SK-N-SH (cell line): ENCODE data around the gene ZNF185. TPM values are rescaled to one million over a fixed set of nuclear protein-coding genes. Genes with fewer than 3 reads are reported as not detected.

Source experiments
- CTCF ChIA-PET: fragments of 300-600, 350-600 bp; formaldehyde crosslinking; extraction: SDS; loops from one replicate; lab custom pipeline; 2021; lab: Yijun Ruan, JAX
- POLR2A ChIA-PET: fragments of 350-600 bp; sonication (Branson Sonifier 250); formaldehyde crosslinking; extraction: SDS; loops from one replicate; lab custom pipeline; 2020; ENCODE audit warnings: antibody characterized with exemption, inconsistent platforms; lab: Yijun Ruan, JAX
- DNase-seq: peaks from one replicate; pipeline ENCODE4 v3.0.0; 2012
- H2AFZ ChIP-seq: fragments of 200-600 bp; sonication (generic); 2 replicates; pipeline ENCODE4 v1.8.1; 2016; ENCODE audit warnings: antibody characterized with exemption, mild to moderate bottlenecking, low read depth
- H3F3A ChIP-seq: fragments of 200-600 bp; sonication (generic); replicated peaks from 2 replicates; pipeline ENCODE3; 2016; ENCODE audit warnings: antibody characterized with exemption, mild to moderate bottlenecking; ENCODE audit not compliant: insufficient read depth
- H3K27ac ChIP-seq, 2 experiments: fragments of 200-500 bp in 1 of 2; fragments of 200-600 bp in 1 of 2; sonication (Bioruptor generic) in 1 of 2; sonication (generic), shearing (Covaris generic) in 1 of 2; 2 replicates each; pipeline versions ENCODE4 v1.5.1 to v1.6.1; 2014 to 2016; ENCODE audit warnings: low read depth in 2 of 2, inconsistent platforms in 1 of 2, low read length in 1 of 2, mild to moderate bottlenecking in 1 of 2, mixed read lengths in 1 of 2
- H3K27me3 ChIP-seq: fragments of 200-600 bp; sonication (generic), shearing (Covaris generic); 2 replicates; pipeline ENCODE4 v1.6.1; 2016; ENCODE audit warnings: mixed run types; ENCODE audit not compliant: insufficient read depth
- H3K36me3 ChIP-seq, 2 experiments: fragments of 200-500 bp in 1 of 2; fragments of 200-600 bp in 1 of 2; sonication (Bioruptor generic) in 1 of 2; sonication (generic) in 1 of 2; replicated peaks in 1 of 2; 2 replicates each; pipeline versions ENCODE3 to v1.5.1; 2014 to 2016; ENCODE audit warnings: low read length in 1 of 2, mild to moderate bottlenecking in 1 of 2; ENCODE audit not compliant: insufficient read depth in 2 of 2, control insufficient read depth in 1 of 2
- H3K4me1 ChIP-seq, 2 experiments: fragments of 200-500 bp in 1 of 2; fragments of 200-600 bp in 1 of 2; sonication (Bioruptor generic) in 1 of 2; sonication (generic), shearing (Covaris generic) in 1 of 2; 2 replicates each; pipeline versions ENCODE4 v1.5.1 to v1.6.1; 2014 to 2016; ENCODE audit warnings: low read depth in 1 of 2, low read length in 1 of 2, mixed run types in 1 of 2; ENCODE audit not compliant: insufficient read depth in 2 of 2, control insufficient read depth in 1 of 2
- H3K4me2 ChIP-seq: fragments of 200-600 bp; sonication (generic), shearing (Covaris generic); 2 replicates; pipeline ENCODE4 v1.6.1; 2017; ENCODE audit warnings: mixed run types
- H3K4me3 ChIP-seq, 2 experiments: fragments of 200-500 bp in 1 of 2; fragments of 200-600 bp in 1 of 2; sonication (Bioruptor generic) in 1 of 2; sonication (generic), shearing (Covaris generic) in 1 of 2; 2 replicates each; pipeline versions ENCODE4 v1.5.1 to v1.8.1; 2014 to 2016; ENCODE audit warnings: low read depth in 2 of 2, inconsistent platforms in 1 of 2, low read length in 1 of 2, mild to moderate bottlenecking in 1 of 2, mixed read lengths in 1 of 2, moderate library complexity in 1 of 2
- H3K79me2 ChIP-seq: fragments of 200-600 bp; sonication (generic); 2 replicates; pipeline ENCODE4 v1.8.1; 2017; ENCODE audit warnings: mild to moderate bottlenecking; ENCODE audit not compliant: insufficient read depth
- H3K9ac ChIP-seq: fragments of 200-600 bp; sonication (generic); 2 replicates; pipeline ENCODE4 v1.6.1; 2017; ENCODE audit warnings: mixed run types
- H3K9me2 ChIP-seq: fragments of 200-600 bp; sonication (generic); 2 replicates; pipeline ENCODE4 v1.6.1; 2017; ENCODE audit warnings: mixed run types
- H3K9me3 ChIP-seq: fragments of 200-600 bp; sonication (generic); 2 replicates; pipeline ENCODE4 v1.6.1; 2017; ENCODE audit warnings: mixed run types, mild to moderate bottlenecking, moderate library complexity
- H4K20me1 ChIP-seq: fragments of 200-600 bp; sonication (generic); 2 replicates; pipeline ENCODE4 v1.6.1; 2017; ENCODE audit warnings: mild to moderate bottlenecking, mixed run types; ENCODE audit not compliant: insufficient read depth
- CHD2 ChIP-seq: fragments of 150-350 bp; IDR thresholded peaks from 2 replicates; pipeline ENCODE4 v1.6.1; 2018; ENCODE audit warnings: low read length; ENCODE audit not compliant: partially characterized antibody
- ELF1 ChIP-seq: IDR thresholded peaks from 2 replicates; pipeline ENCODE4 v1.4.0; 2012
- EZH2phosphoT487 ChIP-seq: fragments of 200-600 bp; sonication (generic); IDR thresholded peaks from 2 replicates; pipeline ENCODE4 v1.6.1; 2017; ENCODE audit warnings: low read depth, mixed run types, mild to moderate bottlenecking, antibody characterized with exemption, moderate library complexity, borderline replicate concordance
- FOSL2 ChIP-seq: IDR thresholded peaks from 2 replicates; pipeline ENCODE4 v1.4.0; 2012; ENCODE audit warnings: low read depth, mild to moderate bottlenecking, moderate library complexity, borderline replicate concordance
- FOXJ3 ChIP-seq: sonication (generic); formaldehyde crosslinking; IDR thresholded peaks from 2 replicates; pipeline ENCODE4 v1.5.1; 2020; ENCODE audit warnings: mild to moderate bottlenecking, missing genetic modification reagents
- FOXM1 ChIP-seq: IDR thresholded peaks from 2 replicates; pipeline ENCODE4 v1.4.0; 2012; ENCODE audit warnings: low read depth, mild to moderate bottlenecking
- GATA2 ChIP-seq: sonication (generic); formaldehyde crosslinking; IDR thresholded peaks from 2 replicates; pipeline ENCODE4 v1.5.0; 2020; ENCODE audit warnings: mild to moderate bottlenecking, missing genetic modification reagents
- JUND ChIP-seq: IDR thresholded peaks from 2 replicates; pipeline ENCODE4 v1.4.0; 2012
- MXI1 ChIP-seq: IDR thresholded peaks from 2 replicates; pipeline ENCODE4 v1.6.1; 2012; ENCODE audit warnings: mild to moderate bottlenecking, low read depth, low read length, improper control_type of control experiment
- RCOR1 ChIP-seq: fragments of 150-350 bp; IDR thresholded peaks from 2 replicates; pipeline ENCODE4 v1.6.1; 2017; ENCODE audit warnings: antibody characterized with exemption, low read length
- RXRA ChIP-seq: IDR thresholded peaks from 2 replicates; pipeline ENCODE4 v1.4.0; 2012; ENCODE audit warnings: low read depth, mild to moderate bottlenecking, borderline replicate concordance
- TAF1 ChIP-seq: IDR thresholded peaks from 2 replicates; pipeline ENCODE4 v1.6.1; 2012; ENCODE audit warnings: low read depth, mild to moderate bottlenecking, low read length, moderate library complexity, borderline replicate concordance
- YY1 ChIP-seq: IDR thresholded peaks from 2 replicates; pipeline ENCODE4 v1.4.0; 2012; ENCODE audit warnings: low read depth, mild to moderate bottlenecking
- ZBTB33 ChIP-seq: IDR thresholded peaks from 2 replicates; pipeline ENCODE4 v1.4.0; 2012; ENCODE audit warnings: low read depth, borderline replicate concordance
- WGBS: methylation state at CpG from one replicate; pipeline ENCODE4 v1.1.6; 2017; ENCODE audit warnings: low lambda C conversion rate; 5-methylcytosine and 5-hydroxymethylcytosine counted together
- polyA plus RNA-seq, 3 experiments: library from polyadenylated mRNA; depleted of rRNA; stranded (reverse); fragments of >200 nt; gene quantifications; 2 replicates each; pipeline ENCODE4 v1.2.3, GENCODE V29; 2012
- TF ChIP-seq, protein P1 (sequence below): IDR thresholded peaks from 2 replicates; pipeline ENCODE4 v1.4.0; 2012; ENCODE audit warnings: low read depth, borderline replicate concordance
- TF ChIP-seq, protein P2 (sequence below): fragments of 150-350 bp; IDR thresholded peaks from 2 replicates; pipeline ENCODE4 v1.6.1; 2017; ENCODE audit warnings: antibody characterized with exemption, low read length, low read depth, borderline replicate concordance
- TF ChIP-seq, protein P3 (sequence below): fragments of 200-600 bp; sonication (generic); IDR thresholded peaks from 2 replicates; pipeline ENCODE4 v1.6.1; 2017; ENCODE audit warnings: antibody characterized with exemption, mild to moderate bottlenecking, moderate library complexity

ZNF185 gene
- polyA plus RNA-seq, 1 of the 3 experiments (the other 2 are of a cell fraction) = 10.3 TPM

- no peak overlapping the region for H3K4me3 ChIP-seq
- H4K20me1 ChIP-seq = no peaks in the 10 kb centered on the region
- H3K9me3 ChIP-seq = no peaks in the 10 kb centered on the region
- H3K36me3 ChIP-seq = peaks cover 9 to 43% of the 10 kb centered on the region in 2 experiments
- H3K4me2 ChIP-seq = no peak overlapping the region
- H3F3A ChIP-seq = no peaks in the 10 kb centered on the region
- peaks cover 5% of the 10 kb centered on the region; the same call in 1 of the 2 replicates for H3K79me2 ChIP-seq
- no peak for DNase-seq
- POLR2A ChIA-PET = no interaction called here
- H2AFZ ChIP-seq = no peak overlapping the region
- H3K9me2 ChIP-seq = no peaks in the 10 kb centered on the region
- TF ChIP-seq CHD2 (no peak), FOXJ3 (CRISPR knock-in tag) (no peak), EZH2phosphoT487 (no peak), FOXM1 (no peak), ELF1 (no peak), FOSL2 (no peak), ZBTB33 (no peak), RXRA (no peak), RCOR1 (no peak)
- TF ChIP-seq, protein P1, sequence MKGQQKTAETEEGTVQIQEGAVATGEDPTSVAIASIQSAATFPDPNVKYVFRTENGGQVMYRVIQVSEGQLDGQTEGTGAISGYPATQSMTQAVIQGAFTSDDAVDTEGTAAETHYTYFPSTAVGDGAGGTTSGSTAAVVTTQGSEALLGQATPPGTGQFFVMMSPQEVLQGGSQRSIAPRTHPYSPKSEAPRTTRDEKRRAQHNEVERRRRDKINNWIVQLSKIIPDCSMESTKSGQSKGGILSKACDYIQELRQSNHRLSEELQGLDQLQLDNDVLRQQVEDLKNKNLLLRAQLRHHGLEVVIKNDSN = no peak
- H3K9ac ChIP-seq = no peak overlapping the region
- CTCF ChIA-PET = interaction anchor here (1.1 kb wide), 1 partner anchor 33 kb away, joined by 3 read pairs; no protein-coding TSS in a partner anchor
- no peak overlapping the region for H3K27ac ChIP-seq
- H3K27me3 ChIP-seq = no peaks in the 10 kb centered on the region
- WGBS = 92% methylated on average over 2 of the region's 2 CpGs
- H3K4me1 ChIP-seq = no peaks in the 10 kb centered on the region
Measured at GRCh38 chrX:152850465-152850864, 47.4 kb upstream of the ZNF185 start.

- H3K9me2 ChIP-seq = no peaks in the 10 kb centered on the region
- no peaks in the 10 kb centered on the region for H4K20me1 ChIP-seq
- no peaks in the 10 kb centered on the region for H3K9me3 ChIP-seq
- no peaks in the 10 kb centered on the region for H3K79me2 ChIP-seq
- no peak overlapping the region for H2AFZ ChIP-seq
- no peak overlapping the region for H3K4me2 ChIP-seq
- no peak overlapping the region for H3K27ac ChIP-seq
- H3K27me3 ChIP-seq = no peaks in the 10 kb centered on the region
- no peaks in the 10 kb centered on the region for H3K4me1 ChIP-seq
- H3K9ac ChIP-seq = no peak overlapping the region
- H3K36me3 ChIP-seq = peaks cover 9 to 41% of the 10 kb centered on the region in 2 experiments
- ChIA-PET POLR2A (no interaction called here), CTCF (interaction anchor here (1.7 kb wide), 1 partner anchor 24 kb away, joined by 4 read pairs; the partner anchor contains the start of genes CETN2 and NSDHL)
- WGBS = 94% methylated on average over 7 of the region's 7 CpGs
- no peak for DNase-seq
- no peaks in the 10 kb centered on the region for H3F3A ChIP-seq
- no peak overlapping the region for H3K4me3 ChIP-seq
- TF ChIP-seq YY1 (no peak), MXI1 (no peak), JUND (no peak), ZBTB33 (no peak), ELF1 (no peak), TAF1 (no peak), FOXJ3 (CRISPR knock-in tag) (no peak), RXRA (no peak), GATA2 (CRISPR knock-in tag) (no peak)
- TF ChIP-seq, protein P1 = no peak
- TF ChIP-seq, protein P2, sequence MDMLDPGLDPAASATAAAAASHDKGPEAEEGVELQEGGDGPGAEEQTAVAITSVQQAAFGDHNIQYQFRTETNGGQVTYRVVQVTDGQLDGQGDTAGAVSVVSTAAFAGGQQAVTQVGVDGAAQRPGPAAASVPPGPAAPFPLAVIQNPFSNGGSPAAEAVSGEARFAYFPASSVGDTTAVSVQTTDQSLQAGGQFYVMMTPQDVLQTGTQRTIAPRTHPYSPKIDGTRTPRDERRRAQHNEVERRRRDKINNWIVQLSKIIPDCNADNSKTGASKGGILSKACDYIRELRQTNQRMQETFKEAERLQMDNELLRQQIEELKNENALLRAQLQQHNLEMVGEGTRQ = no peak
- TF ChIP-seq, protein P3, sequence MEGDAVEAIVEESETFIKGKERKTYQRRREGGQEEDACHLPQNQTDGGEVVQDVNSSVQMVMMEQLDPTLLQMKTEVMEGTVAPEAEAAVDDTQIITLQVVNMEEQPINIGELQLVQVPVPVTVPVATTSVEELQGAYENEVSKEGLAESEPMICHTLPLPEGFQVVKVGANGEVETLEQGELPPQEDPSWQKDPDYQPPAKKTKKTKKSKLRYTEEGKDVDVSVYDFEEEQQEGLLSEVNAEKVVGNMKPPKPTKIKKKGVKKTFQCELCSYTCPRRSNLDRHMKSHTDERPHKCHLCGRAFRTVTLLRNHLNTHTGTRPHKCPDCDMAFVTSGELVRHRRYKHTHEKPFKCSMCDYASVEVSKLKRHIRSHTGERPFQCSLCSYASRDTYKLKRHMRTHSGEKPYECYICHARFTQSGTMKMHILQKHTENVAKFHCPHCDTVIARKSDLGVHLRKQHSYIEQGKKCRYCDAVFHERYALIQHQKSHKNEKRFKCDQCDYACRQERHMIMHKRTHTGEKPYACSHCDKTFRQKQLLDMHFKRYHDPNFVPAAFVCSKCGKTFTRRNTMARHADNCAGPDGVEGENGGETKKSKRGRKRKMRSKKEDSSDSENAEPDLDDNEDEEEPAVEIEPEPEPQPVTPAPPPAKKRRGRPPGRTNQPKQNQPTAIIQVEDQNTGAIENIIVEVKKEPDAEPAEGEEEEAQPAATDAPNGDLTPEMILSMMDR = no peak
Measured at GRCh38 chrX:152853986-152854385, 43.9 kb upstream of the ZNF185 start.
